Natural killer cell treated with Interleukin-12 subunit alpha and Interleukin-12 subunit beta and Interleukin-15 and Interleukin-18, amount 100 ng/mL, for 72 hours (primary cell): ENCODE data around the gene FAM43B. TPM values are rescaled to one million over a fixed set of nuclear protein-coding genes. Genes with fewer than 3 reads are reported as not detected.

Experiments
- ATAC-seq, 2 donors: fragments of 150-1000 bp; cut with Tn5 transposase in 1 of 2; sonication (Bioruptor Pico), chemical (Tn5 transposase) in 1 of 2; 2 replicates each; pipeline ENCODE4 v1.10.0; 2021
- DNase-seq: peaks from one replicate; pipeline ENCODE4 v3.0.0; 2022; ENCODE audit warnings: low spot score
- H3K27ac Mint-ChIP-seq, 2 donors: 1 replicate in 1 of 2; 2 replicates in 1 of 2; pipeline ENCODE4 v1.8.0; 2022; ENCODE audit warnings: mixed read lengths in 2 of 2, mild to moderate bottlenecking in 1 of 2, moderate library complexity in 1 of 2
- H3K27me3 Mint-ChIP-seq, 2 donors: 1 replicate in 1 of 2; 2 replicates in 1 of 2; pipeline ENCODE4 v1.8.0; 2022; ENCODE audit warnings: mixed read lengths in 2 of 2
- H3K36me3 Mint-ChIP-seq: one replicate; pipeline ENCODE4 v1.8.0; 2022; ENCODE audit warnings: mixed read lengths
- H3K4me1 Mint-ChIP-seq, 2 donors: 1 replicate in 1 of 2; 2 replicates in 1 of 2; pipeline ENCODE4 v1.8.0; 2022; ENCODE audit warnings: low read depth in 2 of 2, mixed read lengths in 2 of 2, mild to moderate bottlenecking in 1 of 2
- H3K4me3 Mint-ChIP-seq: one replicate; pipeline ENCODE4 v1.8.0; 2022; ENCODE audit warnings: mixed read lengths
- H3K9me3 Mint-ChIP-seq: 2 replicates; pipeline ENCODE4 v1.8.0; 2022; ENCODE audit warnings: mixed read lengths
- total RNA-seq, 2 donors: library from RNA; stranded (reverse); gene quantifications; one replicate each; pipeline ENCODE4 v1.2.3, GENCODE V29; 2022

FAM43B gene
- total RNA-seq, 2 donors from 2014 or later, result not detected

GRCh38 chr1:20590306-20590777 is 38.0 kb downstream of the FAM43B start:
- DNase-seq (no peak), ATAC-seq (peak in 1 of 2 donors; percentile 47)
- no peak overlapping the region for H3K27ac Mint-ChIP-seq
- peaks cover 41 to 55% of the 10 kb centered on the region in 2 donors for H3K27me3 Mint-ChIP-seq
- H3K4me1 Mint-ChIP-seq, result peaks cover 14 to 23% of the 10 kb centered on the region in 2 donors
- no peaks in the 10 kb centered on the region for H3K36me3 Mint-ChIP-seq
- H3K4me3 Mint-ChIP-seq, result peak overlapping the region; percentile 13
- no peaks in the 10 kb centered on the region for H3K9me3 Mint-ChIP-seq

GRCh38 chr1:20593756-20594155 is 41.4 kb downstream of the FAM43B start:
- H3K27ac Mint-ChIP-seq, result no peak overlapping the region
- DNase-seq (no peak), ATAC-seq (no peak)
- no peaks in the 10 kb centered on the region for H3K36me3 Mint-ChIP-seq
- peaks cover 38 to 45% of the 10 kb centered on the region in 2 donors for H3K27me3 Mint-ChIP-seq
- H3K4me3 Mint-ChIP-seq, result no peak overlapping the region
- peaks cover 14 to 20% of the 10 kb centered on the region in 2 donors for H3K4me1 Mint-ChIP-seq
- H3K9me3 Mint-ChIP-seq, result no peaks in the 10 kb centered on the region

- H3K27ac Mint-ChIP-seq, result no peak overlapping the region
- H3K4me3 Mint-ChIP-seq, result no peak overlapping the region
- no peak for DNase-seq
- peaks cover 6 to 10% of the 10 kb centered on the region in 2 donors for H3K4me1 Mint-ChIP-seq
- H3K9me3 Mint-ChIP-seq, result no peaks in the 10 kb centered on the region
- H3K27me3 Mint-ChIP-seq, result peaks cover 32 to 35% of the 10 kb centered on the region in 2 donors
- ATAC-seq, result no peak
- no peaks in the 10 kb centered on the region for H3K36me3 Mint-ChIP-seq
Observed at GRCh38 chr1:20594746-20595145, 42.4 kb downstream of the FAM43B start.

- Mint-ChIP-seq H3K36me3 (no peaks in the 10 kb centered on the region), H3K27ac (no peak overlapping the region), H3K4me1 (no peaks in the 10 kb centered on the region), H3K4me3 (no peak overlapping the region), H3K9me3 (no peaks in the 10 kb centered on the region), H3K27me3 (peaks cover 23 to 26% of the 10 kb centered on the region in 2 donors)
- DNase-seq, result no peak
- ATAC-seq, result no peak
Observed at GRCh38 chr1:20596106-20596505, 43.7 kb downstream of the FAM43B start.

- Mint-ChIP-seq H3K4me3 (no peak overlapping the region), H3K9me3 (no peaks in the 10 kb centered on the region), H3K27me3 (peaks cover 11 to 16% of the 10 kb centered on the region in 2 donors), H3K36me3 (no peaks in the 10 kb centered on the region), H3K4me1 (no peaks in the 10 kb centered on the region), H3K27ac (no peak overlapping the region)
- no peak for DNase-seq
- ATAC-seq, result no peak
Observed at GRCh38 chr1:20597650-20598049, 45.3 kb downstream of the FAM43B start.

GRCh38 chr1:20600156-20600555 is 47.8 kb downstream of the FAM43B start:
- Mint-ChIP-seq H3K27ac (no peak overlapping the region), H3K27me3 (peaks cover 0 to 9% of the 10 kb centered on the region in 2 donors), H3K4me3 (no peak overlapping the region), H3K36me3 (no peaks in the 10 kb centered on the region), H3K4me1 (no peaks in the 10 kb centered on the region), H3K9me3 (no peaks in the 10 kb centered on the region)
- no peak for ATAC-seq
- no peak for DNase-seq

- no peaks in the 10 kb centered on the region for H3K9me3 Mint-ChIP-seq
- H3K4me1 Mint-ChIP-seq, result no peaks in the 10 kb centered on the region
- peaks cover 0 to 3% of the 10 kb centered on the region in 2 donors for H3K27me3 Mint-ChIP-seq
- no peak for DNase-seq
- H3K27ac Mint-ChIP-seq, result no peak overlapping the region
- H3K36me3 Mint-ChIP-seq, result no peaks in the 10 kb centered on the region
- H3K4me3 Mint-ChIP-seq, result no peak overlapping the region
- ATAC-seq, result no peak
Observed at GRCh38 chr1:20601129-20601825, 48.9 kb downstream of the FAM43B start.

GRCh38 chr1:20602851-20603450 is 50.6 kb downstream of the FAM43B start:
- Mint-ChIP-seq H3K36me3 (no peaks in the 10 kb centered on the region), H3K4me3 (no peak overlapping the region), H3K27ac (no peak overlapping the region), H3K9me3 (no peaks in the 10 kb centered on the region), H3K4me1 (no peaks in the 10 kb centered on the region), H3K27me3 (peaks cover 0 to 3% of the 10 kb centered on the region in 2 donors)
- ATAC-seq (no peak), DNase-seq (no peak)

- H3K36me3 Mint-ChIP-seq, result no peaks in the 10 kb centered on the region
- H3K4me3 Mint-ChIP-seq, result no peak overlapping the region
- H3K27ac Mint-ChIP-seq, result no peak overlapping the region
- no peaks in the 10 kb centered on the region for H3K9me3 Mint-ChIP-seq
- no peak for DNase-seq
- H3K27me3 Mint-ChIP-seq, result peaks cover 0 to 3% of the 10 kb centered on the region in 2 donors
- ATAC-seq, result no peak
- H3K4me1 Mint-ChIP-seq, result no peaks in the 10 kb centered on the region
Observed at GRCh38 chr1:20603504-20604464, 51.4 kb downstream of the FAM43B start.

Other genes with a start within 250 kb of the FAM43B start
- 1 to 10 TPM; 1.1 to 2.1 TPM for gene CAMK2N1, start 66.4 kb upstream of the FAM43B start, total RNA-seq
- gene MUL1, start 44.4 kb upstream of the FAM43B start, total RNA-seq, result 10 to 100 TPM; 23.3 to 30.6 TPM
- gene CDA, start 36.5 kb downstream of the FAM43B start, total RNA-seq, result not detected
- 1 to 10 TPM; 3.8 to 4.7 TPM for gene PINK1, start 80.9 kb downstream of the FAM43B start, total RNA-seq
- 100 to 1,000 TPM; 176 to 227 TPM for gene DDOST, start 108.8 kb downstream of the FAM43B start, total RNA-seq
- gene KIF17, start 165.4 kb downstream of the FAM43B start, total RNA-seq, result not detected
- gene SH2D5, start 180.1 kb downstream of the FAM43B start, total RNA-seq, result under 1 TPM; 0.14 to 0.19 TPM
- gene HP1BP3, start 234.7 kb downstream of the FAM43B start, total RNA-seq, result 100 to 1,000 TPM; 182 to 347 TPM